ENCODE measurements around the gene WSCD2. TPM values are rescaled to one million over a fixed set of nuclear protein-coding genes. Genes with fewer than 3 reads are reported as not detected.

The WSCD2 gene
- polyA plus RNA-seq, 1 donor from 2014 or later: 5.8 TPM

DNA sequence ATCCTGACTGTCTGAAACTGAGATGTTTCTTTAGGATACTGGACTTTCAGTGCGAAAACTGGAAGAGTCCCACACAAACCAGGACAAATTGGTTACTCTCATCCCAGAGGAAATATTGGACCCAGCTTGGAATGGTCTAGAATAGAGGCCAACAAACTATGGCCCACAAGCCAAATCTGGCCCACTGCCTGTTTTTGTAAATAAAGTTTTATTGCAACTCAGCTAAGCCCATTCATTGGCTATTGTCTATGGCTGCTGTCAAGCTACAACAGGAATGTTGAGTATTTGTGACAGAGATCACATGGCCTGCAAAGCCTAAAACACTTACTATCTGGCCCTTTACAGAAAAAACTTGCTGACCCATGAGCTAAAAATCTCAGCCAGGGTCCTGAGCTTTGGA lies 6.5 kb downstream of the WSCD2 start:
- Histone ChIP-seq H3K4me2 (ENCODE audit: low read length) (no peak overlapping the region), H3F3A (ENCODE audit: insufficient read depth, low read length, poor library complexity, severe bottlenecking) (no peaks in the 10 kb centered on the region), H4K20me1 (ENCODE audit: insufficient read depth) (no peaks in the 10 kb centered on the region), H3K4me3 (ENCODE audit: low read length) (no peak overlapping the region), H3K27me3 (ENCODE audit: insufficient read depth, low read depth, low read length) (no peaks in the 10 kb centered on the region), H3K9ac (ENCODE audit: low read length) (no peak overlapping the region), H3K9me2 (ENCODE audit: insufficient read depth, low read length) (no peaks in the 10 kb centered on the region), H3K79me2 (replicated peaks; ENCODE audit: insufficient read depth, low read length) (no peaks in the 10 kb centered on the region), H3K36me3 (ENCODE audit: insufficient read depth, low read length) (no peaks in the 10 kb centered on the region), H3K27ac (ENCODE audit: low read length) (no peak overlapping the region), H3K9me3 (ENCODE audit: low read length) (no peaks in the 10 kb centered on the region), H2AFZ (ENCODE audit: low read depth, low read length) (no peak overlapping the region)
- TF ChIP-seq, protein P1, sequence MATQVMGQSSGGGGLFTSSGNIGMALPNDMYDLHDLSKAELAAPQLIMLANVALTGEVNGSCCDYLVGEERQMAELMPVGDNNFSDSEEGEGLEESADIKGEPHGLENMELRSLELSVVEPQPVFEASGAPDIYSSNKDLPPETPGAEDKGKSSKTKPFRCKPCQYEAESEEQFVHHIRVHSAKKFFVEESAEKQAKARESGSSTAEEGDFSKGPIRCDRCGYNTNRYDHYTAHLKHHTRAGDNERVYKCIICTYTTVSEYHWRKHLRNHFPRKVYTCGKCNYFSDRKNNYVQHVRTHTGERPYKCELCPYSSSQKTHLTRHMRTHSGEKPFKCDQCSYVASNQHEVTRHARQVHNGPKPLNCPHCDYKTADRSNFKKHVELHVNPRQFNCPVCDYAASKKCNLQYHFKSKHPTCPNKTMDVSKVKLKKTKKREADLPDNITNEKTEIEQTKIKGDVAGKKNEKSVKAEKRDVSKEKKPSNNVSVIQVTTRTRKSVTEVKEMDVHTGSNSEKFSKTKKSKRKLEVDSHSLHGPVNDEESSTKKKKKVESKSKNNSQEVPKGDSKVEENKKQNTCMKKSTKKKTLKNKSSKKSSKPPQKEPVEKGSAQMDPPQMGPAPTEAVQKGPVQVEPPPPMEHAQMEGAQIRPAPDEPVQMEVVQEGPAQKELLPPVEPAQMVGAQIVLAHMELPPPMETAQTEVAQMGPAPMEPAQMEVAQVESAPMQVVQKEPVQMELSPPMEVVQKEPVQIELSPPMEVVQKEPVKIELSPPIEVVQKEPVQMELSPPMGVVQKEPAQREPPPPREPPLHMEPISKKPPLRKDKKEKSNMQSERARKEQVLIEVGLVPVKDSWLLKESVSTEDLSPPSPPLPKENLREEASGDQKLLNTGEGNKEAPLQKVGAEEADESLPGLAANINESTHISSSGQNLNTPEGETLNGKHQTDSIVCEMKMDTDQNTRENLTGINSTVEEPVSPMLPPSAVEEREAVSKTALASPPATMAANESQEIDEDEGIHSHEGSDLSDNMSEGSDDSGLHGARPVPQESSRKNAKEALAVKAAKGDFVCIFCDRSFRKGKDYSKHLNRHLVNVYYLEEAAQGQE (IDR thresholded peaks at IDR 0.05; ENCODE audit: borderline replicate concordance): no peak
- TF ChIP-seq EZH2 (IDR thresholded peaks at IDR 0.05; ENCODE audit: borderline replicate concordance, insufficient read depth, low read length, poor library complexity, severe bottlenecking) (no peak), MXI1 (conservative IDR thresholded peaks at IDR 0.05; ENCODE audit: poor library complexity, severe bottlenecking) (no peak), EP300 (conservative IDR thresholded peaks at IDR 0.05; ENCODE audit: poor library complexity, severe bottlenecking) (no peak), POLR2AphosphoS5 (IDR thresholded peaks at IDR 0.05) (no peak), SMC3 (conservative IDR thresholded peaks at IDR 0.05; ENCODE audit: poor library complexity) (no peak), TAF1 (IDR thresholded peaks at IDR 0.05; ENCODE audit: low read depth) (no peak), RAD21 (conservative IDR thresholded peaks at IDR 0.05) (no peak)
- TF ChIP-seq, protein P2, sequence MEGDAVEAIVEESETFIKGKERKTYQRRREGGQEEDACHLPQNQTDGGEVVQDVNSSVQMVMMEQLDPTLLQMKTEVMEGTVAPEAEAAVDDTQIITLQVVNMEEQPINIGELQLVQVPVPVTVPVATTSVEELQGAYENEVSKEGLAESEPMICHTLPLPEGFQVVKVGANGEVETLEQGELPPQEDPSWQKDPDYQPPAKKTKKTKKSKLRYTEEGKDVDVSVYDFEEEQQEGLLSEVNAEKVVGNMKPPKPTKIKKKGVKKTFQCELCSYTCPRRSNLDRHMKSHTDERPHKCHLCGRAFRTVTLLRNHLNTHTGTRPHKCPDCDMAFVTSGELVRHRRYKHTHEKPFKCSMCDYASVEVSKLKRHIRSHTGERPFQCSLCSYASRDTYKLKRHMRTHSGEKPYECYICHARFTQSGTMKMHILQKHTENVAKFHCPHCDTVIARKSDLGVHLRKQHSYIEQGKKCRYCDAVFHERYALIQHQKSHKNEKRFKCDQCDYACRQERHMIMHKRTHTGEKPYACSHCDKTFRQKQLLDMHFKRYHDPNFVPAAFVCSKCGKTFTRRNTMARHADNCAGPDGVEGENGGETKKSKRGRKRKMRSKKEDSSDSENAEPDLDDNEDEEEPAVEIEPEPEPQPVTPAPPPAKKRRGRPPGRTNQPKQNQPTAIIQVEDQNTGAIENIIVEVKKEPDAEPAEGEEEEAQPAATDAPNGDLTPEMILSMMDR (IDR thresholded peaks at IDR 0.05; ENCODE audit: poor library complexity, severe bottlenecking): no peak

DNA sequence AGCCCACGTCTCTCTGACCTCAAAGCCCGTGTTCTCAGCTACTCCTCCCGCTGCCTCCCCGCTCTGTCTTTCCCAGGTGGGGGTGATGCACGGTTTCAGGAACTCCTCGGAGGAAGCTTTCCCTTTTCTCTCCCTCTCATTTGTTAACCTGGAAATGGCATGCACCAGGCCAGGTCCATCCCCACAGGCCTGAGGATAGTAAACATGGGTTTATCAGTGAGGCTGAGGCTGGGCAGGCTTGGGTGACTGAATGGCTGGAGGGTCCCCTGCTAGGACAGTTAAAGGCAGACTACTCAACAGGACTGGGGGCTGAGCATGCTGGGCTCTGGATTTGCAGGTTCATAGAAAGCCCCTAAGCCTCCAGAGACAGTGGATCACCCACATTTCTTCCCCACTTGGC lies 7.6 kb downstream of the WSCD2 start:
- H4K20me1 ChIP-seq (ENCODE audit: insufficient read depth): no peaks in the 10 kb centered on the region
- no peaks in the 10 kb centered on the region for H3K9me2 ChIP-seq (ENCODE audit: insufficient read depth, low read length)
- H3K36me3 ChIP-seq (ENCODE audit: insufficient read depth, low read length): no peaks in the 10 kb centered on the region
- H2AFZ ChIP-seq (ENCODE audit: low read depth, low read length): no peak overlapping the region
- no peak overlapping the region for H3K4me2 ChIP-seq (ENCODE audit: low read length)
- no peak overlapping the region for H3K27ac ChIP-seq (ENCODE audit: low read length)
- TF ChIP-seq TAF1 (IDR thresholded peaks at IDR 0.05; ENCODE audit: low read depth): no peak
- TF ChIP-seq EZH2 (IDR thresholded peaks at IDR 0.05; ENCODE audit: borderline replicate concordance, insufficient read depth, low read length, poor library complexity, severe bottlenecking): no peak
- TF ChIP-seq EP300 (conservative IDR thresholded peaks at IDR 0.05; ENCODE audit: poor library complexity, severe bottlenecking): no peak
- no peak for TF ChIP-seq SMC3 (conservative IDR thresholded peaks at IDR 0.05; ENCODE audit: poor library complexity)
- TF ChIP-seq, protein P2 (IDR thresholded peaks at IDR 0.05; ENCODE audit: poor library complexity, severe bottlenecking): no peak
- H3K79me2 ChIP-seq (replicated peaks; ENCODE audit: insufficient read depth, low read length): no peaks in the 10 kb centered on the region
- no peak overlapping the region for H3K4me3 ChIP-seq (ENCODE audit: low read length)
- H3F3A ChIP-seq (ENCODE audit: insufficient read depth, low read length, poor library complexity, severe bottlenecking): no peaks in the 10 kb centered on the region
- H3K9me3 ChIP-seq (ENCODE audit: low read length): no peaks in the 10 kb centered on the region
- H3K27me3 ChIP-seq (ENCODE audit: insufficient read depth, low read depth, low read length): no peaks in the 10 kb centered on the region
- H3K9ac ChIP-seq (ENCODE audit: low read length): no peak overlapping the region

All from neural cell (in vitro differentiated cells).